B cell (primary cell): ENCODE data around the gene PDGFC.

Source experiments
- EZH2 ChIP-seq: IDR thresholded peaks from 2 replicates; pipeline ENCODE4 v1.6.1; 2012; ENCODE audit warnings: borderline replicate concordance, low read depth, mild to moderate bottlenecking, moderate library complexity, low read length; ENCODE audit not compliant: insufficient read depth, poor library complexity, severe bottlenecking
- TF ChIP-seq, protein P1 (sequence below): fragments of 200-600 bp; IDR thresholded peaks from one replicate; pipeline ENCODE4 v1.8.0; 2022; ENCODE audit warnings: antibody characterized with exemption, mild to moderate bottlenecking

- TF ChIP-seq, protein P1, sequence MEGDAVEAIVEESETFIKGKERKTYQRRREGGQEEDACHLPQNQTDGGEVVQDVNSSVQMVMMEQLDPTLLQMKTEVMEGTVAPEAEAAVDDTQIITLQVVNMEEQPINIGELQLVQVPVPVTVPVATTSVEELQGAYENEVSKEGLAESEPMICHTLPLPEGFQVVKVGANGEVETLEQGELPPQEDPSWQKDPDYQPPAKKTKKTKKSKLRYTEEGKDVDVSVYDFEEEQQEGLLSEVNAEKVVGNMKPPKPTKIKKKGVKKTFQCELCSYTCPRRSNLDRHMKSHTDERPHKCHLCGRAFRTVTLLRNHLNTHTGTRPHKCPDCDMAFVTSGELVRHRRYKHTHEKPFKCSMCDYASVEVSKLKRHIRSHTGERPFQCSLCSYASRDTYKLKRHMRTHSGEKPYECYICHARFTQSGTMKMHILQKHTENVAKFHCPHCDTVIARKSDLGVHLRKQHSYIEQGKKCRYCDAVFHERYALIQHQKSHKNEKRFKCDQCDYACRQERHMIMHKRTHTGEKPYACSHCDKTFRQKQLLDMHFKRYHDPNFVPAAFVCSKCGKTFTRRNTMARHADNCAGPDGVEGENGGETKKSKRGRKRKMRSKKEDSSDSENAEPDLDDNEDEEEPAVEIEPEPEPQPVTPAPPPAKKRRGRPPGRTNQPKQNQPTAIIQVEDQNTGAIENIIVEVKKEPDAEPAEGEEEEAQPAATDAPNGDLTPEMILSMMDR: no peak
- no peak for TF ChIP-seq EZH2
These were observed 150.7 kb downstream of the PDGFC start for GRCh38 chr4:156820931-156821330.
